ENCODE measurements around the gene CTBP2.

CTBP2 gene

DNA sequence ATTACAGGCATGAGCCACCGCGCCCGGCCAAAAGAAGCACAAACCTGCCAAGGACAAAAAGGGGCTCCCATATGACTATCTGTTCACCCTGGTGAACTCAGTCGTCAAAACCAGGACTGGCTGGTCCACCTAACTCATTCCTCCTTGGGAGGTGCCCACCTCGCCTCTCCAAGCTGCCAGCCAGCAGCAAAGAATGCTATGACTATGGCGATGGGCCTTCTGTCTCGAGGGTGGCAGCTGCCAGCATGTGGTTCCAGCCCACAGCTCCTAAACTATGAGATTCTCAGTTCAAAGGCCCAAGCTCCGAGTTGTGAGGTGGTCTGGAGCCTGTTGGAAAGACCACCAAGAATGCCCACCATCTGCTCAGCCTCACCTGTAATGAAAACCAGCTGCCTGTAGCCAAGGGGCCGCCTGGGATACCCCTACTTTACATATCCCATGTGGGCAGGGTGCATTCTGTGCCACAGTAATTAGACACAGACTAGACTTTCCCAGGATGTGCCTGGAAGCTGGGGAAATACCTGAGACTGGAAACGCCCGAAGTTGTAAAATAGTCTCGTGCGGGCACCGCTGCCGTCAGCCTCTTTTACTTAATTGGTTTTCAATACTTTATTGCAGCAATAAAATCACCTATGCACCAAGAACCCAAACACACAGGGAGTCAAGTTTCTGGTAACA lies 147.4 kb downstream of the CTBP2 start:
- DNase-seq (ENCODE audit: low read depth in 2 of 2), result no peak
- H3K4me3 ChIP-seq (replicated peaks in 1 of 2; ENCODE audit: low read depth in 2 of 2, low read length in 2 of 2), result no peak overlapping the region
- TF ChIP-seq, protein P1, sequence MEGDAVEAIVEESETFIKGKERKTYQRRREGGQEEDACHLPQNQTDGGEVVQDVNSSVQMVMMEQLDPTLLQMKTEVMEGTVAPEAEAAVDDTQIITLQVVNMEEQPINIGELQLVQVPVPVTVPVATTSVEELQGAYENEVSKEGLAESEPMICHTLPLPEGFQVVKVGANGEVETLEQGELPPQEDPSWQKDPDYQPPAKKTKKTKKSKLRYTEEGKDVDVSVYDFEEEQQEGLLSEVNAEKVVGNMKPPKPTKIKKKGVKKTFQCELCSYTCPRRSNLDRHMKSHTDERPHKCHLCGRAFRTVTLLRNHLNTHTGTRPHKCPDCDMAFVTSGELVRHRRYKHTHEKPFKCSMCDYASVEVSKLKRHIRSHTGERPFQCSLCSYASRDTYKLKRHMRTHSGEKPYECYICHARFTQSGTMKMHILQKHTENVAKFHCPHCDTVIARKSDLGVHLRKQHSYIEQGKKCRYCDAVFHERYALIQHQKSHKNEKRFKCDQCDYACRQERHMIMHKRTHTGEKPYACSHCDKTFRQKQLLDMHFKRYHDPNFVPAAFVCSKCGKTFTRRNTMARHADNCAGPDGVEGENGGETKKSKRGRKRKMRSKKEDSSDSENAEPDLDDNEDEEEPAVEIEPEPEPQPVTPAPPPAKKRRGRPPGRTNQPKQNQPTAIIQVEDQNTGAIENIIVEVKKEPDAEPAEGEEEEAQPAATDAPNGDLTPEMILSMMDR (IDR thresholded peaks at IDR 0.05; ENCODE audit: low read depth, low read length), result no peak

DNA sequence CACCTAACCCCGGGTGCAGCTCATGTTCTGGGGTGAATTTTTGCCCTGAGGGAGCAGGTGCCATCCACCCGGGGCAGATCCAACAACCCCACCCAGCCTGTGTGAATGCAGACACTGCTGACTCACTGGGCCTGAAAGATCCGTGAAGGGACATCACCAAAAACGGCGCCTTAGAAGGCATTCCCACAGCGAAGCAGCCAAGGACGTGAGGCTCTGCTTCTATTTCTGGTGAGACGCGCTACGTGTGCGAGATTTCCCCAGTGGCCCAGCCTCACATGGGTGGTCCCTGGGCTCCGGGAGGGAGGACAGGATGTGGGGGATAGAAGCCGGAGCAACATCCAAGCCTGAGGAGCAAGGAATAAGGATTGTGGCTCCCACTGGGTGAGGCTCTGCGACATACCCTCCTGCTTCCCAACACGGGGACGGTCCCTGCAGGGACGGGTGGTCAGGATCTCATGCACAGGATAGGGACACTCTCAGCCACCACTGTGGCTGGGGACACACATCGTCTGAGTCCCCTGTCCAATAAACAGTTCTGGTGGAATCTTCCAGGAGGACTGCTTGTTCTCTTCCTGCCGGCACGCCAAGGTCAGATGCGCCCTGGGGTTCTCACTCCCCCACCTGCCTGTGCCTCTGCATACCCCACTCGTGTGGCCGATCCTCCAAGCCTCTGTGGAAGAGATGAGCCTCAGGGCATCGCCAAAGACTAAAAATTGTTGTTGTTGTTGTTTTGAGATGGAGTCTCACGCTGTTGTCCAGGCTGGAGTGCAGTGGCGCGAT lies 148.2 kb downstream of the CTBP2 start:
- TF ChIP-seq, protein P1 (IDR thresholded peaks at IDR 0.05; ENCODE audit: low read depth, low read length), result no peak
- H3K4me3 ChIP-seq (replicated peaks in 1 of 2; ENCODE audit: low read depth in 2 of 2, low read length in 2 of 2), result no peak overlapping the region
- DNase-seq (ENCODE audit: low read depth in 2 of 2), result peak in 1 of 2 donors; percentile 41

DNA sequence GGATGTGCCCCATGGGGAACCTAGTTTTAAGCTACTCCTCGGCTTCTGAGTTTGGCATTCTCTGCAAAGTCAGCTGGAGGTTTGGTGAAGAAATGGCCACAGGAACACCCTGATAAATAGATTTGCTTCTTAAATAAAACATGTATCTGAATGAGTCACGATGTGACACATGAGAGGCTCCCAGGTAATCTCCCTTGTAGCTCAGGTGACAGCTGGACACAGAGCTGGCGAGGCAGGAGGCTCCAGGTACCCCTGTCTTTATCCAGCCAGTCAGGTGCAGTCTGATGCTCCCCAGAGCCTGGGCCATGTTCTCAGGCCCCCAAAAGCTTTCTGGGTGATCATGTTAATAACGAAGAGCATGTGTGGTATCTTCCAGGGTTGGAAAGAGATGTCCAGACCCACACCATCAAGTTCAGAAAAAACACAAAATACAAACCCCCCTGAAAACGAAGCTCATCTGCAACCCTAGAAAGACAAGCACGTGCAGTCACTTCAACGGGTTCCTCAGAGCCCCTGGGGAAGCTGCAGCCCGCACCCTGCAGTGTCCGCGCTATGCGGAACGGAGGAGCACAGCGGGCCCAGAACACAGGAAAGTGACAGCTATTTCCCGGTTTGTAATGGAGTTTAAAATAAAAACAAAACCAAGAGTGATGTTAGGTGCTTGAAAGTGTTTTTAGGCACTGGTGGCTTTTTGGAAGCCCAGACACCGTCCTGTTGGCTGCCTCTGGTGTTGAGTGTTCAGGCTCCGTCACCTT lies 149.0 kb downstream of the CTBP2 start:
- no peak overlapping the region for H3K4me3 ChIP-seq (replicated peaks in 1 of 2; ENCODE audit: low read depth in 2 of 2, low read length in 2 of 2)
- TF ChIP-seq, protein P1 (IDR thresholded peaks at IDR 0.05; ENCODE audit: low read depth, low read length), result no peak
- DNase-seq (ENCODE audit: low read depth in 2 of 2), result no peak

DNA sequence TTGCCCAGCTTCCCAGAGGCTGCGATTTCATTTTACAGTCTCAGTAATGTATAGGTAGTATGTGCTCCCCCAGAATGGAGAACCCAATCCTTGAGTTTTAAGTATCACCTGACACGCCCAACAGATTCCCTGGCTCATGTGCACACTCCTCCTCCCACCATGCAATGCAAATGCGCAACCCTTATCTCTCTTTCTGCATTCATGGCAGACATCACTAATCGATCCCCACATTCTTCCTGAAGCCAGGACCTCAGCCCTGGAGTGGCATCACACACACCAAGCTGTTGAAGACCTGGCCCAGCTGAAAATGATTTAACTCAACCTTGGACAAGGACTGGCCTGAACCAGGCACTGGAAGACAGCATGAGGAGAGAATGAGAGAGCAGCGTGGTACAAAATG lies 150.0 kb downstream of the CTBP2 start:
- TF ChIP-seq, protein P1 (IDR thresholded peaks at IDR 0.05; ENCODE audit: low read depth, low read length), result no peak
- no peak for DNase-seq (ENCODE audit: low read depth in 2 of 2)
- H3K4me3 ChIP-seq (replicated peaks in 1 of 2; ENCODE audit: low read depth in 2 of 2, low read length in 2 of 2), result no peak overlapping the region

DNA sequence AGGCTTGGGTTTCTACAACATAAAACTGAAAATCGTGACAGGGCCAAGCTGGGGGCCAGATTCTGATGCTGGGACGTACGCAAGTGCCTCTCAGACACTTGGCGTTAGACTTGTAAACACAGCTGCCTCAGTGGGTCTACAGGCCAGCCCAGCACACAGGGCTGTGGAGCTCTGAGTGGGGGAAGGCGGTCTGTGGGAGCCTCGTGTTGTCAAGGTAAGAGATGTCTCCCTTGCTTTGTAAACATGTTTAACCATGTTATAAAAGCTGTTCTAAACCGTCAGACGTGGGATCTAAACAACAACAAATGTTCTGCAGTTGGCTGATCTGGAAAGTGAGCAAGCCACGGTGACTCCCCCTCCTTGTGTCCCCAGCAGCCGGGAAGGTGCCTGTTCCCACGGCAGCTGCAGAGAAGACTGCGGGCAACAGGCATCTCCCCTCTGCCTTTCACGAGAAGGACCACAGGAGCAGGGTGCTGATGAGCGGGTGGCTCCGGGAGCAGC lies 150.7 kb downstream of the CTBP2 start:
- TF ChIP-seq, protein P1 (IDR thresholded peaks at IDR 0.05; ENCODE audit: low read depth, low read length), result no peak
- H3K4me3 ChIP-seq (replicated peaks in 1 of 2; ENCODE audit: low read depth in 2 of 2, low read length in 2 of 2), result no peak overlapping the region

DNA sequence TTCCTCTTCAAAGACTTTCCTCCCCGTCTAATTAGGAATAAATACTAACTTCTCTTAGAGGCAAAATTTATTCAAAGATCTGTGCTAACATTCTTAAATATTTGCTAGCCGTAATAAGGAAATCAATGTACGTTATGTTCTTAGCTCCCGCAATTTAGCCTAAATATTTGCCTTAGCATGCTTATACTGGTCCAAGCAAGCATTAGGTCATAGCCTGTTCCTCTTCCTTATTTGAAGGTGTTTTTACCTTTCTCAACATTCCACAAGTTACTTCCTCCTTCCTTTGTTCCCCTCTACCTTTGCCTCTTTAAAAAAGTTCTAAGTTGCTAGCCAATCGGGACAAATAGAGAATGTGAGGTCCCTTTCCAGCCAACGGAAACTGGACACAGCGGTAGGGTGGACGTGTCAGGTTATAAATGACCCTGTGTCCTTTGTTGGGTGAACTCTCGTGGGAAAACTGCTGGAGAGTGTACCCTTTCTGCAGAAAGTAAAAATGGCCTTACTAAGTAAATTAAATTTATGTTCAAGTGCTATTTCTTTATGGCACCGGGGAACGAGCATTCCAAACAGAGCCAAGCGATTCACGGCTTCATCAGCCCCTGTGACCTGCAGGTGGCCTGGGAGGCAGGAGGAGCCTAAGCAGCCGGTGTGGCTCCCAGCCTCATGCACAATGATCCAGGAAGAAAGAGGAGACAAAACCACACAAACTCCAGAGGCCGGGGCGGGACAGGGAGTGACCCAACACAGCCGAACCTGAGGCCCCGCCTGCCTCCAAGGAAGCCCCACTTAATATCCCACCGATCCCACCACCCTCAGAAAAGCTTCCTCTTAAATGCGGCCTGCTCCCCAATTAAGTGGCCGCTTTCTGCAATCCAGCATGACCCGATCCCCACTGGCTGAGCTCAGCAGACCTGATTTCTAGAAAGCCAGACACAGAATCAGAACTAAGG lies 151.4 kb downstream of the CTBP2 start:
- no peak for DNase-seq (ENCODE audit: low read depth in 2 of 2)
- TF ChIP-seq, protein P1 (IDR thresholded peaks at IDR 0.05; ENCODE audit: low read depth, low read length), result no peak
- no peak overlapping the region for H3K4me3 ChIP-seq (replicated peaks in 1 of 2; ENCODE audit: low read depth in 2 of 2, low read length in 2 of 2)

More for the DNA sequence above, 150.7 kb downstream of the CTBP2 start:
- no peak for DNase-seq (ENCODE audit: low read depth in 2 of 2)
